Muscle of leg (tissue), 11 donors: Measurements from ENCODE around the gene SOBP. TPM values are rescaled to one million over a fixed set of nuclear protein-coding genes. Genes with fewer than 3 reads are reported as not detected.
A peak's percentile ranks its signal among the peaks of the same experiment; 100 is the strongest.

Experiments used
- DNase-seq: peaks from one replicate; pipeline ENCODE4 v3.0.0; 2013
- H3K27ac ChIP-seq: one replicate; pipeline ENCODE4 v1.5.1; 2013; ENCODE audit warnings: mild to moderate bottlenecking, low read length, control low read depth
- H3K27me3 ChIP-seq: one replicate; pipeline ENCODE4 v1.6.1; 2013; ENCODE audit warnings: low read length; ENCODE audit not compliant: control insufficient read depth, insufficient read depth
- H3K36me3 ChIP-seq: one replicate; pipeline ENCODE4 v1.6.1; 2013; ENCODE audit warnings: low read length; ENCODE audit not compliant: control insufficient read depth, insufficient read depth
- H3K4me1 ChIP-seq: one replicate; pipeline ENCODE4 v1.6.1; 2013; ENCODE audit warnings: low read length; ENCODE audit not compliant: control insufficient read depth, insufficient read depth
- H3K4me3 ChIP-seq: one replicate; pipeline ENCODE4 v1.5.1; 2013; ENCODE audit warnings: low read length, control low read depth
- H3K9me3 ChIP-seq: replicated peaks from 2 replicates; pipeline ENCODE4 v1.6.1; 2013; ENCODE audit warnings: low read depth, low read length; ENCODE audit not compliant: control insufficient read depth
- WGBS: methylation state at CpG from one replicate; pipeline ENCODE4 v1.1.5; 2013; ENCODE audit warnings: missing lambda C conversion rate; ENCODE audit not compliant: insufficient coverage; 5-methylcytosine and 5-hydroxymethylcytosine counted together
- polyA plus RNA-seq, 8 donors: library from polyadenylated mRNA; unstranded; fragments of 120-200 nt; gene quantifications; one replicate each; pipeline versions ENCODE4 v1.2.1 to v1.2.3, GENCODE V29; 2013; ENCODE audit warnings: inconsistent platforms in 1 of 8, low replicate concordance in 1 of 8; ENCODE audit not compliant: insufficient read length in 8 of 8, insufficient read depth in 1 of 8
- total RNA-seq: library from RNA; stranded (reverse); fragments of 120-200 nt; gene quantifications from one replicate; pipeline ENCODE4 v1.2.4, GENCODE V29; 2013

The SOBP gene
- total and polyA plus RNA-seq, 9 donors, result 13.6 to 17.6 (median 16.2) TPM

- no peak for DNase-seq
- Histone ChIP-seq H3K27ac (no peak overlapping the region), H3K4me3 (no peak overlapping the region), H3K27me3 (no peaks in the 10 kb centered on the region), H3K9me3 (peaks cover 4% of the 10 kb centered on the region), H3K4me1 (peaks cover 29% of the 10 kb centered on the region), H3K36me3 (peaks cover 6% of the 10 kb centered on the region)
- WGBS, result 80% methylated on average over 1 of the region's 3 CpGs
These were observed 164.0 kb downstream of the SOBP start for GRCh38 chr6:107653861-107654394.

- Histone ChIP-seq H3K9me3 (peaks cover 4% of the 10 kb centered on the region), H3K27me3 (no peaks in the 10 kb centered on the region), H3K36me3 (peaks cover 6% of the 10 kb centered on the region), H3K27ac (peak overlapping the region; percentile 87), H3K4me3 (no peak overlapping the region), H3K4me1 (peaks cover 32% of the 10 kb centered on the region)
- DNase-seq, result no peak
- 71% methylated on average over 2 of the region's 4 CpGs for WGBS
These were observed 164.8 kb downstream of the SOBP start for GRCh38 chr6:107654764-107655163.

GRCh38 chr6:107655245-107655644 is 165.3 kb downstream of the SOBP start:
- no peak overlapping the region for H3K4me3 ChIP-seq
- peaks cover 4% of the 10 kb centered on the region for H3K9me3 ChIP-seq
- WGBS, result 0% methylated on average over 1 of the region's 4 CpGs
- H3K27ac ChIP-seq, result peak overlapping the region; percentile 87
- H3K27me3 ChIP-seq, result no peaks in the 10 kb centered on the region
- peaks cover 32% of the 10 kb centered on the region for H3K4me1 ChIP-seq
- DNase-seq, result no peak
- H3K36me3 ChIP-seq, result peaks cover 8% of the 10 kb centered on the region

DNA sequence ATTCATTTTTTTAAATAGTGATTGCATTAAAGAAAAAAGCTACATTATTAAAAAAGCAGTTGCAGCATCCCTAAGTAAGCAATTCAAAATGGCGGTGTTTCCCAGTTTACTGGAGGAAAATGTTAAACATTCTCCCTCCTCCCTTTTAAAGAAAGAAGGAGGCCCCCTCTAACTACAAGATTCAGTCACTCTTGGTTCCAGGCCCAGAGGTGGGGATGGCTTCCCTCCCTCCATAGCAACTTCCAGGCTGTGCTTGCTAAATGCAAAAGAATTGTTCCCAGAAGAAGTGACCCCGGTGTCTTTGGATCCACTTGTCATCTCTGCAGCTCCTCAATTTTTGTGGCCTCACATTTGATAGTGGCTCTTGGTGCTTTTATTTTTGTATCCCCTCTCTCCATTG is 165.9 kb downstream of the SOBP start:
- H3K36me3 ChIP-seq, result peaks cover 8% of the 10 kb centered on the region
- H3K27me3 ChIP-seq, result no peaks in the 10 kb centered on the region
- H3K4me1 ChIP-seq, result peaks cover 32% of the 10 kb centered on the region
- H3K9me3 ChIP-seq, result peaks cover 4% of the 10 kb centered on the region
- WGBS, result no CpG with 5 or more reads among the region's 2 CpGs
- no peak overlapping the region for H3K4me3 ChIP-seq
- DNase-seq, result peak; percentile 97
- peak overlapping the region; percentile 87 for H3K27ac ChIP-seq

- no peak for DNase-seq
- WGBS, result no CpG with 5 or more reads among the region's 1 CpG
- H3K9me3 ChIP-seq, result peaks cover 2% of the 10 kb centered on the region
- peaks cover 8% of the 10 kb centered on the region for H3K36me3 ChIP-seq
- H3K4me1 ChIP-seq, result peaks cover 32% of the 10 kb centered on the region
- no peaks in the 10 kb centered on the region for H3K27me3 ChIP-seq
- H3K27ac ChIP-seq, result peak overlapping the region; percentile 87
- H3K4me3 ChIP-seq, result no peak overlapping the region
These were observed 166.5 kb downstream of the SOBP start for GRCh38 chr6:107656401-107656800.

DNA sequence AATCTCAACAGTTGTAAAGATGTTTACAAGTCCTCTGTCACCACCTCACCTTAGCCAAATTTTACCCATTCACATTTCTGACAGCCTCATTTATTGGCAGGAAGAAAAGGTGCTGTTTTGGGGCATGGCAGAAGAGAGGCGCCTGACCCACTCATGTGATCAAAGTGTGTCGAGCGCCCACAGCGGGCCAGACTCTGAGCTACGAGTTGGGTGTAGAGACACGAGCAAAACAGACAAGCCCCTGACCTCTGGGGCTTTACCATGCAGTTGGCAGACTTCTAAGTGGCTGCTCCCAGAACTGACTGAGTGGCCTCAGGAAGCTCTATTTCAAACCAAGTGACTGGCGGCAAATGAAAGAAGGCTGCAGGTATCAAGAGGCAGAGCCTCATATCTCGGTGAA is 167.0 kb downstream of the SOBP start:
- H3K4me3 ChIP-seq, result no peak overlapping the region
- H3K27me3 ChIP-seq, result no peaks in the 10 kb centered on the region
- WGBS, result 79% methylated on average over 7 of the region's 8 CpGs
- H3K27ac ChIP-seq, result peak overlapping the region; percentile 87
- peaks cover 34% of the 10 kb centered on the region for H3K4me1 ChIP-seq
- no peak for DNase-seq
- no peaks in the 10 kb centered on the region for H3K9me3 ChIP-seq
- peaks cover 11% of the 10 kb centered on the region for H3K36me3 ChIP-seq

DNA sequence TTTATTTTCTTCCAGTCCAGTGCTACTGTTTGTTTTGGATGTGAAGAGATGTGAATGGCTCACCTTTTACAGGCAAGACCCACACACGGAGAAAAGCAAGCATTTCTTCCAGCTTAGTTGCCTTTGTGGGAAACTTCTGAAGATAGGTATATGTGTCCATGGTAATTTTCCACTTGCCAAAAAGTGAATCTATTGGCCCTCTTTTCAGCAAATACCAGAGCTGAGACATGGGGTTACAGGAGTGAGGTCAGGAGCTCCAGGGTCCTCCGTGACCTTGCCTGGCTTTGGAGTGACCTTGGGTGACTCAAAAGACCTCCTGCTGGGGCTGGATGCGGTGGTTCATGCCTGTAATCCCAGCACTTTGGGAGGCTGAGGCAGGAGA is 167.4 kb downstream of the SOBP start:
- DNase-seq, result no peak
- Histone ChIP-seq H3K9me3 (no peaks in the 10 kb centered on the region), H3K4me3 (no peak overlapping the region), H3K36me3 (peaks cover 12% of the 10 kb centered on the region), H3K27me3 (no peaks in the 10 kb centered on the region), H3K27ac (peak overlapping the region; percentile 87), H3K4me1 (peaks cover 39% of the 10 kb centered on the region)
- 92% methylated on average over 2 of the region's 3 CpGs for WGBS

DNA sequence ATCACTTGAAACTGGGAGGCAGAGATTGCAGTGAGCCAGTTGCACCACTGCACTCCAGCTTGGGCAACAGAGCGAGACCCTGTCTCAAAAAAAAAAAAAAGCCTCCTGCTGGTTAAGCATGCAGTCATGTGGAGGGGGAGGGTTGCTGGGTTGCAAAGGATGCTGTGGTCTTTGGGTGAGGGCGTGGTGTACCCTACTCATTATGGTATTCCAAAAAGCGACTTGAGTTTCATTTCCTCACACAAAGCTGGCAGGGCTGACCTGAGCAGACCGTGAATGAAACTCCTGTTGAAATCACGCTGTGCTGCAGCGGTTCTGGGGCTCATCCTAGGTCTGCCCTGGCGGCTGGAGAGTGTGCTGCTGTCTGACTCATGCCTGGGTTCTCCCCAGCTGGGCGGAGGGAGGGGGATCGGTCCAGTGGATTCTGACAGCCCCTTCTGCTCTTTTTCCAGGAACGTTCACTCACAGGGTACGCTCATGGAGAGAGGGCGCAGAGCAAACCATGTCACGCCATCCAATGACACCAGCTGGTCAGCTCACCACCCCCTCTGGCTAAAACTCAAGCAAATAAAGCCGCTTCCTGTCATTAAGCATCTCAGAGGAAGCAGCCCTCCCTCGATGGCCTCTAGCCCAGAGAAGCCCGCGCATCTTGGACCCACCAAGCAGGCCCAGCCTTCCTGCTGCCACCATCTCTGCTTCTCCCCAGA is 168.0 kb downstream of the SOBP start:
- Histone ChIP-seq H3K27me3 (no peaks in the 10 kb centered on the region), H3K27ac (peak overlapping the region; percentile 87), H3K4me1 (peaks cover 44% of the 10 kb centered on the region), H3K36me3 (peaks cover 12% of the 10 kb centered on the region), H3K4me3 (no peak overlapping the region), H3K9me3 (no peaks in the 10 kb centered on the region)
- 40% methylated on average over 12 of the region's 17 CpGs for WGBS
- peak; percentile 88 for DNase-seq

DNA sequence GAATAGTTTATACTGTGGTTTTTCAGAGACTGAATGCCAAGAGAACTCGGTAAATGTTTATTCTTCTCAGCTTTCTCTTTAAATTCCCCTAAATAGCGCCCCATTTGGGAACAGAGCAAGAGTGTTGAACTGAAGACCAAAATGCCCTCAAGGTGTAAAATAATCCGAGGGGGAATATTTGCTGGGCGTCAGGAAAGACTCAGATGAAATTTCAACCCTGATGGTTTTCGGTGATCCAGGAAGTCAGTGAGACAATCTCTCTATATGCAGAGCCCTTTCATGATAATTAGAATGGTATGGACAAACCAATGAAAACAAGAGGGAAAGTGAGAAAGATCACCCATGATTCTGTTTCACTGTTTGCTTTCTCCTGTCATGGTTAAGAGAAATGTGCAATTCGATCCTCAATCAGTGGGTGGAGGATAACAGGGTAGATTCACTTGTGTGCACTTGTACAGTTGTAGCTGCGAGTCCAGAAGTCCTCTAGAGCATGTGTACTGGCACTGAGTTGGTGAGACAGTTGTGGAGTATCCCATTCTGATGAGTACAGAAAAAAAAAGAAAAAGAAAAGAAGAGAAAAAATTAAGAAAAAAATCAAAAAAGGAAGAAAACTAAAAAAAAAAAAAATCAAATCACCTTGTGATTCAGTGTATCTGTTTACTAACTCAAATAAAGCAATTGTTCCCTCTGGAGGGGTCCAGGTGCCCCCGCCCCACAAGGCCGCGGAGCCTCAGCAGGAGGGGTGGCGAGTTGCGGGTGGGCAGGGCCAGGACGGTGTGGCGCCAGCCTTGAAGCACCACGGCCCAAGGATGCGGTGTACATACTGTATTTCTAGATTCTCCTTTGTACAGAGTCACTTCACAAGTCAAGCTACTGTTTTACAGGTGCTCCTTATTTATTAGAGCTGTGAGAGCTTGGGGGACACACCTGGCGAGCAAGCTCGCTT is 169.3 kb downstream of the SOBP start:
- no peak for DNase-seq
- H3K27ac ChIP-seq, result no peak overlapping the region
- WGBS, result 87% methylated on average over 6 of the region's 18 CpGs

DNA sequence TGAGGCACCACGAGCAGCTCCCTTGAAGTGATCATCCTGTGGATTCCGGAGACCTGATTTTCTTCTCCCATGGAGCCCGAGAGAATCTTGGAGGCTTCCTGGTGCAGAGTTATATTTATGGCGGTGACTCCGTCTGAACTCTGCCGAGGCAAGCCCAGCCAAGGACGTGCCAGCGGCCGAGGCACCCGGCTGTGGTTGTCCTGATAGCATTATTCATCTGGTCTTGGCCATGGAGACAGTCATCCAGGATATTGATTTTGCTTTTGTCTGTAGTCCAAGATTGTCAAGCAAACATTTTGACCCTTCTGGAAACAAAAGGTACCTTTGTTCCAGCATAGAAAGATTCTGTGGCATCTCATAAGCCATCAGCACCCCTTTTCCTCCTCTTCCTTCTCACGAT is 170.9 kb downstream of the SOBP start:
- DNase-seq, result no peak
- H3K4me3 ChIP-seq, result no peak overlapping the region
- H3K9me3 ChIP-seq, result no peaks in the 10 kb centered on the region
- H3K27ac ChIP-seq, result no peak overlapping the region
- H3K36me3 ChIP-seq, result peaks cover 12% of the 10 kb centered on the region
- WGBS, result 76% methylated on average over 3 of the region's 11 CpGs
- H3K27me3 ChIP-seq, result no peaks in the 10 kb centered on the region
- peaks cover 61% of the 10 kb centered on the region for H3K4me1 ChIP-seq

More for the DNA sequence above, 169.3 kb downstream of the SOBP start:
- Histone ChIP-seq H3K27me3 (no peaks in the 10 kb centered on the region), H3K36me3 (peaks cover 12% of the 10 kb centered on the region), H3K4me3 (no peak overlapping the region), H3K4me1 (peaks cover 55% of the 10 kb centered on the region), H3K9me3 (no peaks in the 10 kb centered on the region)
